DND-41 (cell line): ENCODE results near the gene RESF1.

Source experiments
- ATAC-seq: fragments of 200-7000 bp; cut with Tn5 transposase; 3 replicates; pipeline ENCODE4 v1.9.1; 2021; ENCODE audit warnings: low read depth; ENCODE audit not compliant: insufficient read depth
- DNase-seq: peaks from one replicate; pipeline ENCODE4 v3.0.0-alpha.2; 2020
- H2AFZ ChIP-seq: 2 replicates; pipeline ENCODE4 v1.6.0; 2012; ENCODE audit warnings: low read depth, low read length
- H3K27ac ChIP-seq: 2 replicates; pipeline ENCODE4 v1.5.1; 2012; ENCODE audit warnings: low read length, inconsistent platforms
- H3K27me3 ChIP-seq: fragments of 200-600 bp; sonication (generic); 2 replicates; pipeline ENCODE4 v1.6.0; 2012; ENCODE audit warnings: low read length, mild to moderate bottlenecking, inconsistent platforms; ENCODE audit not compliant: insufficient read depth, poor library complexity
- H3K36me3 ChIP-seq: 2 replicates; pipeline ENCODE4 v1.5.1; 2012; ENCODE audit warnings: low read length, inconsistent platforms; ENCODE audit not compliant: insufficient read depth
- H3K4me1 ChIP-seq: 2 replicates; pipeline ENCODE4 v1.5.1; 2012; ENCODE audit warnings: mild to moderate bottlenecking, low read length; ENCODE audit not compliant: insufficient read depth
- H3K4me2 ChIP-seq: 2 replicates; pipeline ENCODE4 v1.6.0; 2012; ENCODE audit warnings: mild to moderate bottlenecking, moderate library complexity, low read length, inconsistent platforms; ENCODE audit not compliant: insufficient read depth
- H3K4me3 ChIP-seq, 2 experiments: fragments of 200-600 bp in 1 of 2; shearing (Covaris generic) in 1 of 2; 2 replicates each; pipeline ENCODE4 v1.5.1; 2012 to 2016; ENCODE audit warnings: inconsistent platforms in 2 of 2, low read length in 2 of 2, mild to moderate bottlenecking in 2 of 2, low read depth in 1 of 2, moderate library complexity in 1 of 2
- H3K79me2 ChIP-seq: 2 replicates; pipeline ENCODE4 v1.6.0; 2012; ENCODE audit warnings: low read length, inconsistent platforms; ENCODE audit not compliant: insufficient read depth
- H3K9ac ChIP-seq: 2 replicates; pipeline ENCODE4 v1.6.0; 2012; ENCODE audit warnings: low read depth, mild to moderate bottlenecking, inconsistent platforms, low read length, moderate library complexity
- H3K9me3 ChIP-seq: 2 replicates; pipeline ENCODE4 v1.5.1; 2012; ENCODE audit warnings: low read length, moderate library complexity, mild to moderate bottlenecking, inconsistent platforms; ENCODE audit not compliant: insufficient read depth, severe bottlenecking
- H4K20me1 ChIP-seq: 2 replicates; pipeline ENCODE4 v1.6.0; 2012; ENCODE audit warnings: low read length; ENCODE audit not compliant: insufficient read depth
- CTCF ChIP-seq: IDR thresholded peaks from 2 replicates; pipeline ENCODE4 v1.5.1; 2012; ENCODE audit warnings: borderline replicate concordance, low read length, moderate library complexity, mild to moderate bottlenecking; ENCODE audit not compliant: poor library complexity, severe bottlenecking; ENCODE audit errors: extremely low read depth
- EZH2 ChIP-seq: IDR thresholded peaks from 3 replicates; pipeline ENCODE4 v1.6.1; 2012; ENCODE audit warnings: borderline replicate concordance, low read depth, mild to moderate bottlenecking, moderate library complexity, low read length, inconsistent platforms; ENCODE audit not compliant: severe bottlenecking

The RESF1 gene

GRCh38 chr12:31952418-31952817 lies 6.8 kb upstream of the RESF1 start:
- no peaks in the 10 kb centered on the region for H4K20me1 ChIP-seq
- no peak for DNase-seq
- peaks cover 9% of the 10 kb centered on the region for H3K9me3 ChIP-seq
- no peak overlapping the region for H2AFZ ChIP-seq
- H3K27ac ChIP-seq = no peak overlapping the region
- no peak overlapping the region for H3K4me3 ChIP-seq
- H3K79me2 ChIP-seq = no peaks in the 10 kb centered on the region
- H3K36me3 ChIP-seq = no peaks in the 10 kb centered on the region; the same call in 1 of the 2 replicates
- no peak overlapping the region for H3K9ac ChIP-seq
- no peak for ATAC-seq
- no peak overlapping the region for H3K4me2 ChIP-seq
- no peak for TF ChIP-seq EZH2
- no peak for TF ChIP-seq CTCF
- 0 out of 2 replicates have a peak, but pooled peaks cover 3% of the 10 kb centered on the region for H3K4me1 ChIP-seq
- H3K27me3 ChIP-seq = no peaks in the 10 kb centered on the region

DNA sequence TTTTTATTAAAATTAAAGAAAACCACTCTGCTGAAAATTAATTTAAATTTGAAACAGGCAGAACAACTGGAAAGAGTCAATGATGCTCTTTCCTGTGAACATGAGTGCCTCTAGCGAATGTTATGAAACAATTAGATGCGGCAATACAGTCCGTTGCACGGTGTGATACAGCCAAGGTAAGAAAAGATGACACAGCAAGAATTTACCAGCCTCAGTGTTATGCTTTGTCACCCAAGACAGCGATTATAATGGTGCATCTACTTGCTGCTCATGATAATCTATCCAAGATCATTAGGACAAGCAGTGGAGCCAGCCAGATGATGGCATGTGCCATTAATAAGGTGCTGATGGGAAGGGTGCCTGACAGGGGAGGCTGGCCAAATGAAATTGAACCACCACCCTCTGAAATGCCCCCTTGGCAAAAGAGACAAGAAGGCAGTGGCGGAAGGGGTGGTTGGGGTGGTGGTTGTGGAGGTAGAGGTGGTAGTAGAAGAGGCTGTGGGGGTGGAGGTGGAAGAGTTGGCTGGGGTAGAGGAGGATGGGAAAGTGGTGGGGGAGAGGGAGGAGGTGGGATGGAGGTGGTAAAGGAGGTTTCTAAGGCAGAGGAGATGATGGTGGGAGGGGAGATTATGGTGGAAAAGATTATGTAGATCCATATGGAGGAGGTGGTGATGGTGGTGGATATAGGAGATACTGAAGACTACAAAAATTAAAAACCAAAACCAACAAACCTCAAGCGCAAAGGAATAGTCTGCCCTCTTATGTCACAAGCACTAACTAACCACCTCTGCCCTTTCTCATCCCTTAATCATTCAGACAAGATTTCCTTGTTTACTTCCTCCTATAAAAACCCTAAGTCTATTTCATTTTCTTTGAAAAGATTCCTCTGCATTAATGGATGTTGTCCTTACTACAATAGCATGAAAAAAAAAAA lies 4.0 kb upstream of the RESF1 start:
- H3K27ac ChIP-seq = no peak overlapping the region
- no peaks in the 10 kb centered on the region; the same call in 1 of the 2 replicates for H3K36me3 ChIP-seq
- H3K4me3 ChIP-seq = no peak overlapping the region
- H3K79me2 ChIP-seq = peaks cover 21% of the 10 kb centered on the region
- H3K27me3 ChIP-seq = no peaks in the 10 kb centered on the region
- ATAC-seq (no peak), DNase-seq (no peak)
- no peak overlapping the region for H2AFZ ChIP-seq
- no peaks in the 10 kb centered on the region for H3K9me3 ChIP-seq
- no peak overlapping the region for H3K9ac ChIP-seq
- TF ChIP-seq CTCF (no peak), EZH2 (no peak)
- peaks cover 16% of the 10 kb centered on the region for H3K4me1 ChIP-seq
- no peaks in the 10 kb centered on the region for H4K20me1 ChIP-seq
- no peak overlapping the region for H3K4me2 ChIP-seq

GRCh38 chr12:31958569-31959160 lies 550 bp upstream of the RESF1 start:
- H3K27ac ChIP-seq = peak overlapping the region; percentile 90
- no peak for DNase-seq

More at GRCh38 chr12:31958569-31959160, 550 bp upstream of the RESF1 start:
- H4K20me1 ChIP-seq = peaks cover 14% of the 10 kb centered on the region; the same call in 1 of the 2 replicates
- TF ChIP-seq CTCF = no peak
- no peak for TF ChIP-seq EZH2
- H3K4me2 ChIP-seq = peak overlapping the region; percentile 86
- H3K79me2 ChIP-seq = peaks cover 56% of the 10 kb centered on the region
- peak overlapping the region; percentile 65 for H2AFZ ChIP-seq
- H3K9ac ChIP-seq = peak overlapping the region; percentile 90
- peaks cover 48% of the 10 kb centered on the region for H3K4me1 ChIP-seq
- peaks cover 34% of the 10 kb centered on the region for H3K36me3 ChIP-seq
- H3K4me3 ChIP-seq = peak overlapping the region; percentile 51 to 74; a peak in 3 of 4 replicates
- no peaks in the 10 kb centered on the region for H3K27me3 ChIP-seq
- no peaks in the 10 kb centered on the region for H3K9me3 ChIP-seq
- no peak for ATAC-seq
